Upper lobe of left lung (tissue), 4 donors: ENCODE data around the gene NELFB.

Experiments used
- EP300 ChIP-seq, 4 donors: sonication (generic); formaldehyde crosslinking; IDR thresholded peaks; one replicate each; pipeline ENCODE4 v1.5.1; 2017; ENCODE audit warnings: antibody characterized with exemption in 4 of 4, control low read depth in 2 of 4
- POLR2AphosphoS5 ChIP-seq, 2 donors: sonication (generic); formaldehyde crosslinking; IDR thresholded peaks; one replicate each; pipeline ENCODE4 v1.5.1; 2017; ENCODE audit warnings: antibody characterized with exemption in 2 of 2
- TF ChIP-seq, protein P1 (sequence below), 6 experiments: fragments of 450-650 bp in 4 of 6; fragments of 200-600 bp in 2 of 6; sonication (generic) in 2 of 6; IDR thresholded peaks; one replicate each; pipeline ENCODE4 v1.5.1; 2016 to 2019; ENCODE audit warnings: antibody characterized with exemption in 6 of 6

DNA sequence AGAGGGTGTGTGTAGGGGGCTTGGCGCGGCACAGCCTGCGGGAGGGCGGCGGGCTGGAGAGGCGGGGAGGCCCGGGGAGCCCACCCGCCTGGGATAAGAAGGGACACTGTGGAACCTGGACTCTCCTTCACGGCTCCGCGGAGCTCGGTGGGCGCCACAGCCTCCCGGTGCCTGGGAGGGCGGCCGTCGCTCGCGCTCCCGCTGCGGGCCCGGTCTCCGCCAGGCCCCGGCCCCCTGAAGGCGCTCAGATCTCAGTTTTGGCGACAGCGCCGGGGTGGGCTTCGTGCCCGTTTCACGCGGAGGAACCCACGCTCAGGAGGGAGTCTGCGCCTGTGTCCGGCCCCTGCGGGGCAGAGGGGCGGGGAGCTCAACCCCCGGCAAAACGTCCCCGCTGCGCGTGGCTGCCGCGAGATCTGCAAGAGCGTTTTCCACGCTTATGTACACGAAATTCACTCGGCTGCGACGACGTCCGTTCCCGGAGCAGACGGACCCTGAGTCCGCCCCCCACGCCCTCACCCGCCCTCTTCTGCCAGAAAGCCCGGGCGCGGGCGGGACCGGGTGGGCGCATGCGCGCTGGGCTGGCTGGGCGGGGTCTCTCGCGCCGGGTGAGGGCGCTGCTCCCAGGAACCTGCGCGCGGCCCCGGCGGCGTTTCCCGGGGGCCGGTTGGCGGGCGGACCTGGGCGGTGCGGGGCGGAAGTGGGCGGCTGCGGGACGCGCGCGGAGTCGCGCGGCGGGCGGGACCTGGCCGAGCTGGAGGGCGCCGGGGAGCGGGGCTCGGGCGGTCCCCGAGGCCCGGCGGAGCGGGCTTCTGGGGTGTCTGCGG, at the start of gene NELFB:
- TF ChIP-seq EP300 (IDR thresholded peaks at IDR 0.05) = no peak
- peak; percentile 33 to 67 for TF ChIP-seq POLR2AphosphoS5 (IDR thresholded peaks at IDR 0.05)
- TF ChIP-seq, protein P1, sequence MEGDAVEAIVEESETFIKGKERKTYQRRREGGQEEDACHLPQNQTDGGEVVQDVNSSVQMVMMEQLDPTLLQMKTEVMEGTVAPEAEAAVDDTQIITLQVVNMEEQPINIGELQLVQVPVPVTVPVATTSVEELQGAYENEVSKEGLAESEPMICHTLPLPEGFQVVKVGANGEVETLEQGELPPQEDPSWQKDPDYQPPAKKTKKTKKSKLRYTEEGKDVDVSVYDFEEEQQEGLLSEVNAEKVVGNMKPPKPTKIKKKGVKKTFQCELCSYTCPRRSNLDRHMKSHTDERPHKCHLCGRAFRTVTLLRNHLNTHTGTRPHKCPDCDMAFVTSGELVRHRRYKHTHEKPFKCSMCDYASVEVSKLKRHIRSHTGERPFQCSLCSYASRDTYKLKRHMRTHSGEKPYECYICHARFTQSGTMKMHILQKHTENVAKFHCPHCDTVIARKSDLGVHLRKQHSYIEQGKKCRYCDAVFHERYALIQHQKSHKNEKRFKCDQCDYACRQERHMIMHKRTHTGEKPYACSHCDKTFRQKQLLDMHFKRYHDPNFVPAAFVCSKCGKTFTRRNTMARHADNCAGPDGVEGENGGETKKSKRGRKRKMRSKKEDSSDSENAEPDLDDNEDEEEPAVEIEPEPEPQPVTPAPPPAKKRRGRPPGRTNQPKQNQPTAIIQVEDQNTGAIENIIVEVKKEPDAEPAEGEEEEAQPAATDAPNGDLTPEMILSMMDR (IDR thresholded peaks at IDR 0.05) = peak in 4 of 6 experiments; percentile 5 to 54 (median 11)
